ENCODE data around the gene IZUMO4.

The IZUMO4 gene

GRCh38 chr19:2055931-2056836, 40.5 kb upstream of the IZUMO4 start:
- H3K4me3 ChIP-seq (ENCODE audit: low read depth, low read length), result peak overlapping the region; percentile 28
- no peak for TF ChIP-seq CTCF (conservative IDR thresholded peaks at IDR 0.05; ENCODE audit: low read depth, low read length)
- DNase-seq (ENCODE audit: low read depth), result peak; percentile 74

GRCh38 chr19:2056837-2057192, 39.9 kb upstream of the IZUMO4 start:
- no peak for TF ChIP-seq CTCF (conservative IDR thresholded peaks at IDR 0.05; ENCODE audit: low read depth, low read length)
- no peak overlapping the region for H3K4me3 ChIP-seq (ENCODE audit: low read depth, low read length)
- no peak for DNase-seq (ENCODE audit: low read depth)

GRCh38 chr19:2057484-2058469, 38.9 kb upstream of the IZUMO4 start:
- no peak for DNase-seq (ENCODE audit: low read depth)
- no peak for TF ChIP-seq CTCF (conservative IDR thresholded peaks at IDR 0.05; ENCODE audit: low read depth, low read length)

GRCh38 chr19:2058570-2059421, 37.9 kb upstream of the IZUMO4 start:
- no peak for DNase-seq (ENCODE audit: low read depth)
- TF ChIP-seq CTCF (conservative IDR thresholded peaks at IDR 0.05; ENCODE audit: low read depth, low read length), result no peak
- no peak overlapping the region for H3K4me3 ChIP-seq (ENCODE audit: low read depth, low read length)

More at GRCh38 chr19:2057484-2058469, 38.9 kb upstream of the IZUMO4 start:
- no peak overlapping the region for H3K4me3 ChIP-seq (ENCODE audit: low read depth, low read length)

GRCh38 chr19:2059422-2060201, 37.1 kb upstream of the IZUMO4 start:
- no peak for TF ChIP-seq CTCF (conservative IDR thresholded peaks at IDR 0.05; ENCODE audit: low read depth, low read length)
- DNase-seq (ENCODE audit: low read depth), result peak; percentile 85
- H3K4me3 ChIP-seq (ENCODE audit: low read depth, low read length), result no peak overlapping the region
